DND-41 (cell line): ENCODE results near the gene BCR.

Source experiments
- ATAC-seq: fragments of 200-7000 bp; cut with Tn5 transposase; 3 replicates; pipeline ENCODE4 v1.9.1; 2021; ENCODE audit warnings: low read depth; ENCODE audit not compliant: insufficient read depth
- DNase-seq: peaks from one replicate; pipeline ENCODE4 v3.0.0-alpha.2; 2020
- H2AFZ ChIP-seq: 2 replicates; pipeline ENCODE4 v1.6.0; 2012; ENCODE audit warnings: low read depth, low read length
- H3K27ac ChIP-seq: 2 replicates; pipeline ENCODE4 v1.5.1; 2012; ENCODE audit warnings: low read length, inconsistent platforms
- H3K27me3 ChIP-seq: fragments of 200-600 bp; sonication (generic); 2 replicates; pipeline ENCODE4 v1.6.0; 2012; ENCODE audit warnings: low read length, mild to moderate bottlenecking, inconsistent platforms; ENCODE audit not compliant: insufficient read depth, poor library complexity
- H3K36me3 ChIP-seq: 2 replicates; pipeline ENCODE4 v1.5.1; 2012; ENCODE audit warnings: low read length, inconsistent platforms; ENCODE audit not compliant: insufficient read depth
- H3K4me1 ChIP-seq: 2 replicates; pipeline ENCODE4 v1.5.1; 2012; ENCODE audit warnings: mild to moderate bottlenecking, low read length; ENCODE audit not compliant: insufficient read depth
- H3K4me2 ChIP-seq: 2 replicates; pipeline ENCODE4 v1.6.0; 2012; ENCODE audit warnings: mild to moderate bottlenecking, moderate library complexity, low read length, inconsistent platforms; ENCODE audit not compliant: insufficient read depth
- H3K4me3 ChIP-seq, 2 experiments: fragments of 200-600 bp in 1 of 2; shearing (Covaris generic) in 1 of 2; 2 replicates each; pipeline ENCODE4 v1.5.1; 2012 to 2016; ENCODE audit warnings: inconsistent platforms in 2 of 2, low read length in 2 of 2, mild to moderate bottlenecking in 2 of 2, low read depth in 1 of 2, moderate library complexity in 1 of 2
- H3K79me2 ChIP-seq: 2 replicates; pipeline ENCODE4 v1.6.0; 2012; ENCODE audit warnings: low read length, inconsistent platforms; ENCODE audit not compliant: insufficient read depth
- H3K9ac ChIP-seq: 2 replicates; pipeline ENCODE4 v1.6.0; 2012; ENCODE audit warnings: low read depth, mild to moderate bottlenecking, inconsistent platforms, low read length, moderate library complexity
- H3K9me3 ChIP-seq: 2 replicates; pipeline ENCODE4 v1.5.1; 2012; ENCODE audit warnings: low read length, moderate library complexity, mild to moderate bottlenecking, inconsistent platforms; ENCODE audit not compliant: insufficient read depth, severe bottlenecking
- H4K20me1 ChIP-seq: 2 replicates; pipeline ENCODE4 v1.6.0; 2012; ENCODE audit warnings: low read length; ENCODE audit not compliant: insufficient read depth
- CTCF ChIP-seq: IDR thresholded peaks from 2 replicates; pipeline ENCODE4 v1.5.1; 2012; ENCODE audit warnings: borderline replicate concordance, low read length, moderate library complexity, mild to moderate bottlenecking; ENCODE audit not compliant: poor library complexity, severe bottlenecking; ENCODE audit errors: extremely low read depth
- EZH2 ChIP-seq: IDR thresholded peaks from 3 replicates; pipeline ENCODE4 v1.6.1; 2012; ENCODE audit warnings: borderline replicate concordance, low read depth, mild to moderate bottlenecking, moderate library complexity, low read length, inconsistent platforms; ENCODE audit not compliant: severe bottlenecking

The BCR gene

GRCh38 chr22:23222033-23222792 lies 41.9 kb downstream of the BCR start:
- no peak for ATAC-seq
- Histone ChIP-seq H3K27ac (peak overlapping the region; percentile 58), H3K36me3 (peaks cover 2% of the 10 kb centered on the region; the same call in 1 of the 2 replicates), H3K4me2 (no peak overlapping the region), H3K9me3 (peaks cover under 1% of the 10 kb centered on the region), H3K79me2 (peaks cover 93% of the 10 kb centered on the region), H3K27me3 (no peaks in the 10 kb centered on the region), H3K9ac (no peak overlapping the region), H2AFZ (no peak overlapping the region), H4K20me1 (peaks cover 24% of the 10 kb centered on the region; the same call in 1 of the 2 replicates), H3K4me1 (peaks cover 99% of the 10 kb centered on the region), H3K4me3 (no peak overlapping the region)
- TF ChIP-seq CTCF = no peak
- no peak for TF ChIP-seq EZH2
- no peak for DNase-seq

- DNase-seq (no peak), ATAC-seq (no peak)
- Histone ChIP-seq H3K4me3 (no peak overlapping the region), H3K27ac (peak overlapping the region; percentile 58), H3K27me3 (no peaks in the 10 kb centered on the region), H3K4me2 (no peak overlapping the region), H3K4me1 (peaks cover 95% of the 10 kb centered on the region), H3K9ac (no peak overlapping the region), H4K20me1 (peaks cover 24% of the 10 kb centered on the region; the same call in 1 of the 2 replicates), H2AFZ (no peak overlapping the region), H3K9me3 (peaks cover 8% of the 10 kb centered on the region), H3K79me2 (peaks cover 93% of the 10 kb centered on the region), H3K36me3 (peaks cover 9% of the 10 kb centered on the region)
- no peak for TF ChIP-seq CTCF
- no peak for TF ChIP-seq EZH2
Observed at GRCh38 chr22:23222793-23223568, 42.7 kb downstream of the BCR start.

- Histone ChIP-seq H3K4me3 (no peak overlapping the region), H3K4me2 (no peak overlapping the region), H3K27ac (peak overlapping the region; percentile 58), H3K36me3 (peaks cover 13% of the 10 kb centered on the region), H3K9ac (no peak overlapping the region), H3K9me3 (peaks cover 12% of the 10 kb centered on the region), H3K27me3 (no peaks in the 10 kb centered on the region), H3K79me2 (peaks cover 93% of the 10 kb centered on the region), H3K4me1 (peaks cover 87% of the 10 kb centered on the region), H4K20me1 (peaks cover 24% of the 10 kb centered on the region; the same call in 1 of the 2 replicates), H2AFZ (no peak overlapping the region)
- DNase-seq (no peak), ATAC-seq (no peak)
- TF ChIP-seq EZH2 (no peak), CTCF (no peak)
Observed at GRCh38 chr22:23223569-23224317, 43.4 kb downstream of the BCR start.
